Trophoblast cell (in vitro differentiated cells and primary cell): ENCODE data around the gene SLC47A2.

ENCODE experiments used
- DNase-seq, 2 donors: peaks; one replicate each; pipeline ENCODE4 v3.0.0-alpha.2; 2016
- H2AFZ ChIP-seq: 2 replicates; pipeline ENCODE4 v1.6.1; 2013; ENCODE audit warnings: low read length, moderate library complexity, mild to moderate bottlenecking; ENCODE audit not compliant: insufficient read depth, poor library complexity
- H2AK5ac ChIP-seq: 2 replicates; pipeline ENCODE4 v1.6.1; 2013; ENCODE audit warnings: mild to moderate bottlenecking, low read length
- H2BK120ac ChIP-seq: 2 replicates; pipeline ENCODE4 v1.6.1; 2013; ENCODE audit warnings: low read length, mild to moderate bottlenecking, moderate library complexity; ENCODE audit not compliant: insufficient read depth, poor library complexity
- H2BK12ac ChIP-seq: 2 replicates; pipeline ENCODE4 v1.6.1; 2013; ENCODE audit warnings: mild to moderate bottlenecking, low read length, moderate library complexity
- H2BK5ac ChIP-seq: 2 replicates; pipeline ENCODE4 v1.6.1; 2013; ENCODE audit warnings: low read length, low read depth, moderate library complexity, mild to moderate bottlenecking; ENCODE audit not compliant: poor library complexity
- H3K14ac ChIP-seq: 2 replicates; pipeline ENCODE4 v1.6.1; 2013; ENCODE audit warnings: mild to moderate bottlenecking, low read length
- H3K18ac ChIP-seq: 2 replicates; pipeline ENCODE4 v1.6.1; 2013; ENCODE audit warnings: mild to moderate bottlenecking, low read length
- H3K23ac ChIP-seq: 2 replicates; pipeline ENCODE4 v1.6.1; 2013; ENCODE audit warnings: low read length
- H3K27ac ChIP-seq: 2 replicates; pipeline ENCODE4 v1.5.1; 2013; ENCODE audit warnings: low read depth, mild to moderate bottlenecking, inconsistent platforms, low read length, moderate library complexity
- H3K27me3 ChIP-seq: 2 replicates; pipeline ENCODE4 v1.6.1; 2013; ENCODE audit warnings: inconsistent platforms, mild to moderate bottlenecking, low read length, moderate library complexity; ENCODE audit not compliant: insufficient read depth
- H3K36me3 ChIP-seq, 2 experiments: 1 replicate in 1 of 2; 2 replicates in 1 of 2; pipeline ENCODE4 v1.6.1; 2013; ENCODE audit warnings: low read length in 2 of 2, mild to moderate bottlenecking in 2 of 2, moderate library complexity in 1 of 2; ENCODE audit not compliant: insufficient read depth in 2 of 2, control insufficient read depth in 1 of 2
- H3K4ac ChIP-seq: 2 replicates; pipeline ENCODE4 v1.6.1; 2013; ENCODE audit warnings: low read depth, mild to moderate bottlenecking, low read length, moderate library complexity
- H3K4me1 ChIP-seq, 2 experiments: 1 replicate in 1 of 2; 2 replicates in 1 of 2; pipeline ENCODE4 v1.6.1; 2013; ENCODE audit warnings: low read length in 2 of 2, mild to moderate bottlenecking in 2 of 2, moderate library complexity in 1 of 2; ENCODE audit not compliant: insufficient read depth in 2 of 2, control insufficient read depth in 1 of 2
- H3K4me2 ChIP-seq: 2 replicates; pipeline ENCODE4 v1.6.1; 2013; ENCODE audit warnings: inconsistent platforms, mild to moderate bottlenecking, low read length, moderate library complexity
- H3K4me3 ChIP-seq: 2 replicates; pipeline ENCODE4 v1.5.1; 2013; ENCODE audit warnings: mild to moderate bottlenecking, low read depth, low read length, inconsistent platforms
- H3K79me1 ChIP-seq: one replicate; pipeline ENCODE4 v1.6.1; 2013; ENCODE audit warnings: low read length
- H3K79me2 ChIP-seq: 2 replicates; pipeline ENCODE4 v1.6.1; 2013; ENCODE audit warnings: low read length, mild to moderate bottlenecking; ENCODE audit not compliant: control insufficient read depth, insufficient read depth, poor library complexity
- H3K9ac ChIP-seq: 2 replicates; pipeline ENCODE4 v1.6.1; 2013; ENCODE audit warnings: mild to moderate bottlenecking, low read length
- H3K9me3 ChIP-seq: 2 replicates; pipeline ENCODE4 v1.6.1; 2013; ENCODE audit warnings: low read depth, mild to moderate bottlenecking, control low read depth, inconsistent platforms, low read length; ENCODE audit not compliant: insufficient read depth
- H4K12ac ChIP-seq: 2 replicates; pipeline ENCODE4 v1.6.1; 2013; ENCODE audit warnings: low read depth, mild to moderate bottlenecking, low read length, moderate library complexity
- H4K8ac ChIP-seq: 2 replicates; pipeline ENCODE4 v1.6.1; 2013; ENCODE audit warnings: low read depth, mild to moderate bottlenecking, low read length, moderate library complexity
- H4K91ac ChIP-seq: one replicate; pipeline ENCODE4 v1.6.1; 2013; ENCODE audit warnings: low read depth, mild to moderate bottlenecking, low read length, moderate library complexity
- WGBS: extraction: QIAGEN DNeasy Blood & Tissue Kit; methylation state at CpG from one replicate; pipeline ENCODE4 v1.1.7; 2013; ENCODE audit warnings: missing lambda C conversion rate; ENCODE audit not compliant: insufficient read length, insufficient coverage; ENCODE audit errors: extremely low coverage; 5-methylcytosine and 5-hydroxymethylcytosine counted together

SLC47A2 gene

GRCh38 chr17:19678581-19679453, 37.6 kb downstream of the SLC47A2 start:
- Histone ChIP-seq H4K91ac (no peak overlapping the region), H3K79me2 (no peaks in the 10 kb centered on the region), H3K27ac (no peak overlapping the region), H3K4ac (no peak overlapping the region), H4K12ac (no peak overlapping the region), H2BK12ac (no peak overlapping the region), H2BK120ac (no peak overlapping the region), H3K23ac (no peak overlapping the region), H3K27me3 (no peaks in the 10 kb centered on the region), H3K14ac (no peak overlapping the region), H3K4me3 (no peak overlapping the region), H2AK5ac (no peak overlapping the region), H4K8ac (no peak overlapping the region), H3K9ac (no peak overlapping the region), H3K4me2 (no peak overlapping the region), H2BK5ac (no peak overlapping the region), H3K79me1 (no peaks in the 10 kb centered on the region), H3K4me1 (peaks cover 2 to 3% of the 10 kb centered on the region in 2 experiments), H2AFZ (no peak overlapping the region), H3K36me3 (no peaks in the 10 kb centered on the region), H3K9me3 (no peaks in the 10 kb centered on the region), H3K18ac (no peak overlapping the region)
- WGBS: no CpG with 5 or more reads among the region's 18 CpGs
- no peak for DNase-seq

GRCh38 chr17:19677736-19678379, 38.5 kb downstream of the SLC47A2 start:
- no peaks in the 10 kb centered on the region for H3K79me2 ChIP-seq
- no peak overlapping the region for H3K4ac ChIP-seq
- no peaks in the 10 kb centered on the region for H3K27me3 ChIP-seq
- no peaks in the 10 kb centered on the region for H3K36me3 ChIP-seq
- no peak for DNase-seq
- no peak overlapping the region for H3K23ac ChIP-seq
- H3K14ac ChIP-seq: no peak overlapping the region
- H3K9ac ChIP-seq: no peak overlapping the region
- H3K27ac ChIP-seq: no peak overlapping the region
- no peak overlapping the region for H2BK12ac ChIP-seq
- peaks cover 2 to 3% of the 10 kb centered on the region in 2 experiments for H3K4me1 ChIP-seq
- WGBS: no CpG with 5 or more reads among the region's 5 CpGs
- H4K8ac ChIP-seq: no peak overlapping the region
- H2BK120ac ChIP-seq: no peak overlapping the region
- H2AFZ ChIP-seq: no peak overlapping the region
- no peak overlapping the region for H2BK5ac ChIP-seq
- no peak overlapping the region for H4K12ac ChIP-seq
- no peaks in the 10 kb centered on the region for H3K9me3 ChIP-seq
- H2AK5ac ChIP-seq: no peak overlapping the region
- no peak overlapping the region for H3K4me3 ChIP-seq
- H3K4me2 ChIP-seq: no peak overlapping the region
- no peaks in the 10 kb centered on the region for H3K79me1 ChIP-seq
- H3K18ac ChIP-seq: no peak overlapping the region
- no peak overlapping the region for H4K91ac ChIP-seq

GRCh38 chr17:19676896-19677295, 39.5 kb downstream of the SLC47A2 start:
- peak; percentile 28 to 70 for DNase-seq
- no CpG with 5 or more reads among the region's 4 CpGs for WGBS
- no peak overlapping the region for H3K23ac ChIP-seq
- no peak overlapping the region for H2AK5ac ChIP-seq
- H4K12ac ChIP-seq: no peak overlapping the region
- no peak overlapping the region for H3K27ac ChIP-seq
- no peaks in the 10 kb centered on the region for H3K27me3 ChIP-seq
- no peak overlapping the region for H2BK12ac ChIP-seq
- H3K14ac ChIP-seq: no peak overlapping the region
- no peak overlapping the region for H2BK5ac ChIP-seq
- no peaks in the 10 kb centered on the region for H3K9me3 ChIP-seq
- no peak overlapping the region for H3K4me2 ChIP-seq
- H4K8ac ChIP-seq: no peak overlapping the region
- H3K4ac ChIP-seq: no peak overlapping the region
- peaks cover 2 to 3% of the 10 kb centered on the region in 2 experiments for H3K4me1 ChIP-seq
- H3K79me1 ChIP-seq: no peaks in the 10 kb centered on the region
- no peak overlapping the region for H4K91ac ChIP-seq
- H3K18ac ChIP-seq: no peak overlapping the region
- no peak overlapping the region for H2AFZ ChIP-seq
- H3K4me3 ChIP-seq: no peak overlapping the region
- no peaks in the 10 kb centered on the region for H3K79me2 ChIP-seq
- H3K36me3 ChIP-seq: no peaks in the 10 kb centered on the region
- no peak overlapping the region for H3K9ac ChIP-seq
- no peak overlapping the region for H2BK120ac ChIP-seq

- peaks cover 2 to 3% of the 10 kb centered on the region in 2 experiments for H3K4me1 ChIP-seq
- no peaks in the 10 kb centered on the region for H3K79me2 ChIP-seq
- H3K4ac ChIP-seq: no peak overlapping the region
- H4K12ac ChIP-seq: no peak overlapping the region
- no peak overlapping the region for H2BK5ac ChIP-seq
- no CpG with 5 or more reads among the region's 3 CpGs for WGBS
- no peak overlapping the region for H2BK120ac ChIP-seq
- H3K23ac ChIP-seq: no peak overlapping the region
- no peak for DNase-seq
- H2BK12ac ChIP-seq: no peak overlapping the region
- no peaks in the 10 kb centered on the region for H3K9me3 ChIP-seq
- H3K9ac ChIP-seq: no peak overlapping the region
- H2AFZ ChIP-seq: no peak overlapping the region
- no peak overlapping the region for H4K91ac ChIP-seq
- no peaks in the 10 kb centered on the region for H3K79me1 ChIP-seq
- no peak overlapping the region for H3K4me3 ChIP-seq
- no peaks in the 10 kb centered on the region for H3K27me3 ChIP-seq
- no peak overlapping the region for H4K8ac ChIP-seq
- H3K27ac ChIP-seq: no peak overlapping the region
- H2AK5ac ChIP-seq: no peak overlapping the region
- no peak overlapping the region for H3K4me2 ChIP-seq
- H3K18ac ChIP-seq: no peak overlapping the region
- H3K14ac ChIP-seq: no peak overlapping the region
- H3K36me3 ChIP-seq: no peaks in the 10 kb centered on the region
Observed at GRCh38 chr17:19673623-19674022, 42.8 kb downstream of the SLC47A2 start.
